Sigmoid colon (tissue), 4 donors: ENCODE data around the gene INF2.
A peak's percentile ranks its signal among the peaks of the same experiment; 100 is the strongest.

Experiments used
- EP300 ChIP-seq, 4 donors: sonication (generic); formaldehyde crosslinking; IDR thresholded peaks; one replicate each; pipeline ENCODE4 v1.6.1; 2017; ENCODE audit warnings: antibody characterized with exemption in 4 of 4
- POLR2A ChIP-seq, 2 donors: fragments of 450-650 bp; IDR thresholded peaks; one replicate each; pipeline ENCODE4 v1.6.1; 2016; ENCODE audit warnings: antibody characterized with exemption in 2 of 2, mild to moderate bottlenecking in 2 of 2, moderate library complexity in 2 of 2
- POLR2AphosphoS5 ChIP-seq, 4 donors: sonication (generic); formaldehyde crosslinking; IDR thresholded peaks; one replicate each; pipeline ENCODE4 v1.6.1; 2017; ENCODE audit warnings: antibody characterized with exemption in 4 of 4
- TF ChIP-seq, protein P1 (sequence below), 4 experiments: fragments of 450-650 bp in 3 of 4; fragments of 200-600 bp in 1 of 4; IDR thresholded peaks; one replicate each; pipeline ENCODE4 v1.5.1; 2016 to 2019; ENCODE audit warnings: antibody characterized with exemption in 4 of 4, mild to moderate bottlenecking in 3 of 4, moderate library complexity in 2 of 4

- TF ChIP-seq EP300 (IDR thresholded peaks at IDR 0.05) (no peak), POLR2AphosphoS5 (IDR thresholded peaks at IDR 0.05) (peak in 1 of 4 donors; percentile 14), POLR2A (IDR thresholded peaks at IDR 0.05) (no peak)
- TF ChIP-seq, protein P1, sequence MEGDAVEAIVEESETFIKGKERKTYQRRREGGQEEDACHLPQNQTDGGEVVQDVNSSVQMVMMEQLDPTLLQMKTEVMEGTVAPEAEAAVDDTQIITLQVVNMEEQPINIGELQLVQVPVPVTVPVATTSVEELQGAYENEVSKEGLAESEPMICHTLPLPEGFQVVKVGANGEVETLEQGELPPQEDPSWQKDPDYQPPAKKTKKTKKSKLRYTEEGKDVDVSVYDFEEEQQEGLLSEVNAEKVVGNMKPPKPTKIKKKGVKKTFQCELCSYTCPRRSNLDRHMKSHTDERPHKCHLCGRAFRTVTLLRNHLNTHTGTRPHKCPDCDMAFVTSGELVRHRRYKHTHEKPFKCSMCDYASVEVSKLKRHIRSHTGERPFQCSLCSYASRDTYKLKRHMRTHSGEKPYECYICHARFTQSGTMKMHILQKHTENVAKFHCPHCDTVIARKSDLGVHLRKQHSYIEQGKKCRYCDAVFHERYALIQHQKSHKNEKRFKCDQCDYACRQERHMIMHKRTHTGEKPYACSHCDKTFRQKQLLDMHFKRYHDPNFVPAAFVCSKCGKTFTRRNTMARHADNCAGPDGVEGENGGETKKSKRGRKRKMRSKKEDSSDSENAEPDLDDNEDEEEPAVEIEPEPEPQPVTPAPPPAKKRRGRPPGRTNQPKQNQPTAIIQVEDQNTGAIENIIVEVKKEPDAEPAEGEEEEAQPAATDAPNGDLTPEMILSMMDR (IDR thresholded peaks at IDR 0.05), result no peak
Measured at GRCh38 chr14:104697892-104698583, 8.6 kb downstream of the INF2 start.
